ENCODE results near the gene SLC4A1AP. TPM values are rescaled to one million over a fixed set of nuclear protein-coding genes. Genes with fewer than 3 reads are reported as not detected.

The SLC4A1AP gene
- total RNA-seq, 1 experiment from 2014 or later: 27.8 TPM

- no peak for DNase-seq
- no peaks in the 10 kb centered on the region for H3K27me3 Mint-ChIP-seq (ENCODE audit: unreplicated experiment)
- no peak overlapping the region for H3K27ac Mint-ChIP-seq (ENCODE audit: unreplicated experiment)
- no peak for TF ChIP-seq CTCF (IDR thresholded peaks at IDR 0.05; ENCODE audit: unreplicated experiment)
- H3K36me3 Mint-ChIP-seq (ENCODE audit: insufficient read depth, unreplicated experiment): peaks cover 60% of the 10 kb centered on the region
- peaks cover 27% of the 10 kb centered on the region for H3K4me1 Mint-ChIP-seq (ENCODE audit: low read depth, unreplicated experiment)
- CTCF ChIA-PET: no interaction called here
- intact Hi-C loops (cut with micrococcal nuclease; ENCODE audit: unreplicated experiment): no loop called here
- H3K4me3 Mint-ChIP-seq (ENCODE audit: low read depth, unreplicated experiment): no peak overlapping the region
- H3K9me3 Mint-ChIP-seq (ENCODE audit: low read depth, unreplicated experiment): no peaks in the 10 kb centered on the region
- BruUV-seq (replicated peaks): no TSS peak
These were observed 2.3 kb upstream of the SLC4A1AP start for GRCh38 chr2:27661371-27661770.

- TSS peak; percentile 84 for BruUV-seq (replicated peaks)
- CTCF ChIA-PET: interaction anchor here (0.7 to 1.5 kb wide), 3 partner anchors 11 to 18 kb away, joined by 3 to 5 read pairs (median 4); no protein-coding TSS in a partner anchor
- H3K27me3 Mint-ChIP-seq (ENCODE audit: unreplicated experiment): no peaks in the 10 kb centered on the region
- H3K4me3 Mint-ChIP-seq (ENCODE audit: low read depth, unreplicated experiment): peak overlapping the region; percentile 98
- H3K36me3 Mint-ChIP-seq (ENCODE audit: insufficient read depth, unreplicated experiment): peaks cover 60% of the 10 kb centered on the region
- H3K9me3 Mint-ChIP-seq (ENCODE audit: low read depth, unreplicated experiment): no peaks in the 10 kb centered on the region
- H3K27ac Mint-ChIP-seq (ENCODE audit: unreplicated experiment): peak overlapping the region; percentile 99
- no peak for DNase-seq
- peaks cover 27% of the 10 kb centered on the region for H3K4me1 Mint-ChIP-seq (ENCODE audit: low read depth, unreplicated experiment)
- no peak for TF ChIP-seq CTCF (IDR thresholded peaks at IDR 0.05; ENCODE audit: unreplicated experiment)
- intact Hi-C loops (cut with micrococcal nuclease; ENCODE audit: unreplicated experiment): no loop called here
These were observed 475 bp downstream of the SLC4A1AP start for GRCh38 chr2:27664154-27664574.

GRCh38 chr2:27664622-27665363, 1.1 kb downstream of the SLC4A1AP start:
- CTCF ChIA-PET: interaction anchor here (1.5 kb wide), 1 partner anchor 17 kb away, joined by 5 read pairs; no protein-coding TSS in a partner anchor
- Mint-ChIP-seq H3K36me3 (ENCODE audit: insufficient read depth, unreplicated experiment) (peaks cover 60% of the 10 kb centered on the region), H3K27ac (ENCODE audit: unreplicated experiment) (peak overlapping the region; percentile 60), H3K27me3 (ENCODE audit: unreplicated experiment) (no peaks in the 10 kb centered on the region), H3K9me3 (ENCODE audit: low read depth, unreplicated experiment) (no peaks in the 10 kb centered on the region), H3K4me3 (ENCODE audit: low read depth, unreplicated experiment) (peak overlapping the region; percentile 98), H3K4me1 (ENCODE audit: low read depth, unreplicated experiment) (peaks cover 27% of the 10 kb centered on the region)
- no peak for DNase-seq
- BruUV-seq (replicated peaks): no TSS peak
- intact Hi-C loops (cut with micrococcal nuclease; ENCODE audit: unreplicated experiment): no loop called here
- TF ChIP-seq CTCF (IDR thresholded peaks at IDR 0.05; ENCODE audit: unreplicated experiment): no peak

GRCh38 chr2:27667446-27667845, 3.8 kb downstream of the SLC4A1AP start:
- DNase-seq: no peak
- H3K4me1 Mint-ChIP-seq (ENCODE audit: low read depth, unreplicated experiment): peaks cover 18% of the 10 kb centered on the region
- no peak for TF ChIP-seq CTCF (IDR thresholded peaks at IDR 0.05; ENCODE audit: unreplicated experiment)
- peaks cover 41% of the 10 kb centered on the region for H3K36me3 Mint-ChIP-seq (ENCODE audit: insufficient read depth, unreplicated experiment)
- H3K27ac Mint-ChIP-seq (ENCODE audit: unreplicated experiment): no peak overlapping the region
- CTCF ChIA-PET: no interaction called here
- BruUV-seq (replicated peaks): no TSS peak
- H3K4me3 Mint-ChIP-seq (ENCODE audit: low read depth, unreplicated experiment): no peak overlapping the region
- intact Hi-C loops (cut with micrococcal nuclease; ENCODE audit: unreplicated experiment): no loop called here
- no peaks in the 10 kb centered on the region for H3K27me3 Mint-ChIP-seq (ENCODE audit: unreplicated experiment)
- no peaks in the 10 kb centered on the region for H3K9me3 Mint-ChIP-seq (ENCODE audit: low read depth, unreplicated experiment)

All from Calu3 (cell line).